ENCODE data around the gene C1orf115. TPM values are rescaled to one million over a fixed set of nuclear protein-coding genes. Genes with fewer than 3 reads are reported as not detected.

The C1orf115 gene
- total RNA-seq, 1 donor = 0.36 TPM

DNA sequence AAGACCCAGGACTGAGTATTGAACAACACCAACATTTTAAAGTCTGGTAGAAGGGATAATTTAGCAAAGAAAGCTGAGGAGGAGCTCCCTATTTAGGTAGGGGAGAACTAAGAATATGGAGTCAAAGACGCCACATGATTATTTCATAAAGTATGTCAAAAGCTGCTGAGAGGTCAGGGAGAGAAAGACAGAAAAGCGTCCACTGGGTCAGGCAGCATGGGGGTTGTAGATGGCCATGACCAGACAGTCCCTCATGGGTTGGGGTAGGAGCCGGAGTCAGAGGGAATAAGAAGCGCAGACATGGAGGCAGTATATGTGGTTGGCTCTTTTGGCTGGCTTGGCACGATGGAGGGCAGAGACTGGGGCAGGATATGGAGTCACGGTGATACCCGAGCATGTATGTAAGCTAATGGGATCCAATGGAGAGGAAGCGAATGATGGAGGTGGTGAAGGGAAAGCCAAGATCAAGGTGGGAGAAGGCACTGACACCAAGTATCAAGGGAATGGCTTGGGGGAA, 4.8 kb downstream of the C1orf115 start:
- peaks cover 1% of the 10 kb centered on the region for H3K4me1 ChIP-seq (ENCODE audit: insufficient read depth, low read length)
- no peaks in the 10 kb centered on the region for H3K79me2 ChIP-seq (ENCODE audit: insufficient read depth, low read length)
- no peaks in the 10 kb centered on the region for H3K36me3 ChIP-seq (ENCODE audit: insufficient read depth, low read length)
- H3K27me3 ChIP-seq (ENCODE audit: insufficient read depth, low read length) = peaks cover 33% of the 10 kb centered on the region
- no peak overlapping the region for H3K27ac ChIP-seq (ENCODE audit: low read depth, low read length)
- no peaks in the 10 kb centered on the region for H3K9me3 ChIP-seq (ENCODE audit: low read depth, low read length)
- TF ChIP-seq, protein P1, sequence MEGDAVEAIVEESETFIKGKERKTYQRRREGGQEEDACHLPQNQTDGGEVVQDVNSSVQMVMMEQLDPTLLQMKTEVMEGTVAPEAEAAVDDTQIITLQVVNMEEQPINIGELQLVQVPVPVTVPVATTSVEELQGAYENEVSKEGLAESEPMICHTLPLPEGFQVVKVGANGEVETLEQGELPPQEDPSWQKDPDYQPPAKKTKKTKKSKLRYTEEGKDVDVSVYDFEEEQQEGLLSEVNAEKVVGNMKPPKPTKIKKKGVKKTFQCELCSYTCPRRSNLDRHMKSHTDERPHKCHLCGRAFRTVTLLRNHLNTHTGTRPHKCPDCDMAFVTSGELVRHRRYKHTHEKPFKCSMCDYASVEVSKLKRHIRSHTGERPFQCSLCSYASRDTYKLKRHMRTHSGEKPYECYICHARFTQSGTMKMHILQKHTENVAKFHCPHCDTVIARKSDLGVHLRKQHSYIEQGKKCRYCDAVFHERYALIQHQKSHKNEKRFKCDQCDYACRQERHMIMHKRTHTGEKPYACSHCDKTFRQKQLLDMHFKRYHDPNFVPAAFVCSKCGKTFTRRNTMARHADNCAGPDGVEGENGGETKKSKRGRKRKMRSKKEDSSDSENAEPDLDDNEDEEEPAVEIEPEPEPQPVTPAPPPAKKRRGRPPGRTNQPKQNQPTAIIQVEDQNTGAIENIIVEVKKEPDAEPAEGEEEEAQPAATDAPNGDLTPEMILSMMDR (IDR thresholded peaks at IDR 0.05; ENCODE audit: extremely low read depth, low read depth, low read length) = no peak
- no peak overlapping the region for H2AFZ ChIP-seq (ENCODE audit: low read length)
- DNase-seq (ENCODE audit: insufficient read length, low spot score, missing footprints) = no peak
- no peak overlapping the region for H3K4me2 ChIP-seq (ENCODE audit: insufficient read depth, low read length)
- no peak overlapping the region for H3K4me3 ChIP-seq (ENCODE audit: insufficient read depth, low read length)
- no peaks in the 10 kb centered on the region for H4K20me1 ChIP-seq (ENCODE audit: insufficient read depth, low read length)

DNA sequence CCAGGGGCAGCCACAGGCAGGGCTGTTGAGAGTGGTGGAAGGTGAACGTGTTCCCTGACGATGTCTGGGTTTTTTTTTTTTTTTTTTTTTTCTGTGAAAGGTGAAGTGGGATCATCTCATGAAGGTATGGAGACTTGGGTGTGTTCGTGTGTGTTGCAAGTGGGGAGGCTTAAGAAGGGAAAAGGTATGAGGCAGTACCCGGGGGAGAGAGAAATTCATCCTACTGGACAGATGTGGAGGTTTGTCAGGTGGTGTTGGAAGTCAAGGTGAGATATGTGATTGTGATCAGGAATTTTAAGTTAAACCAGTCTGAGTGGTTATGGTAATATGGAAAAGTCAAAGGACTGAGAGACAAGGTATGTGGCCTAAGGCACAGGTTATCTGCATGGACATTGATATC, 5.3 kb downstream of the C1orf115 start:
- Histone ChIP-seq H3K27me3 (ENCODE audit: insufficient read depth, low read length) (peaks cover 33% of the 10 kb centered on the region), H3K4me3 (ENCODE audit: insufficient read depth, low read length) (no peak overlapping the region), H3K4me1 (ENCODE audit: insufficient read depth, low read length) (no peaks in the 10 kb centered on the region), H3K79me2 (ENCODE audit: insufficient read depth, low read length) (no peaks in the 10 kb centered on the region), H3K27ac (ENCODE audit: low read depth, low read length) (no peak overlapping the region), H4K20me1 (ENCODE audit: insufficient read depth, low read length) (no peaks in the 10 kb centered on the region), H3K36me3 (ENCODE audit: insufficient read depth, low read length) (no peaks in the 10 kb centered on the region), H2AFZ (ENCODE audit: low read length) (no peak overlapping the region), H3K4me2 (ENCODE audit: insufficient read depth, low read length) (no peak overlapping the region), H3K9me3 (ENCODE audit: low read depth, low read length) (no peaks in the 10 kb centered on the region)
- TF ChIP-seq, protein P1 (IDR thresholded peaks at IDR 0.05; ENCODE audit: extremely low read depth, low read depth, low read length) = no peak
- DNase-seq (ENCODE audit: insufficient read length, low spot score, missing footprints) = no peak

GRCh38 chr1:220696226-220696862, 6.2 kb downstream of the C1orf115 start:
- Histone ChIP-seq H3K27ac (ENCODE audit: low read depth, low read length) (no peak overlapping the region), H3K4me2 (ENCODE audit: insufficient read depth, low read length) (no peak overlapping the region), H3K27me3 (ENCODE audit: insufficient read depth, low read length) (peaks cover 25% of the 10 kb centered on the region), H3K9me3 (ENCODE audit: low read depth, low read length) (no peaks in the 10 kb centered on the region), H3K79me2 (ENCODE audit: insufficient read depth, low read length) (no peaks in the 10 kb centered on the region), H3K36me3 (ENCODE audit: insufficient read depth, low read length) (no peaks in the 10 kb centered on the region), H3K4me1 (ENCODE audit: insufficient read depth, low read length) (no peaks in the 10 kb centered on the region), H3K4me3 (ENCODE audit: insufficient read depth, low read length) (no peak overlapping the region), H2AFZ (ENCODE audit: low read length) (no peak overlapping the region), H4K20me1 (ENCODE audit: insufficient read depth, low read length) (no peaks in the 10 kb centered on the region)
- DNase-seq (ENCODE audit: insufficient read length, low spot score, missing footprints) = no peak
- TF ChIP-seq, protein P1 (IDR thresholded peaks at IDR 0.05; ENCODE audit: extremely low read depth, low read depth, low read length) = no peak

GRCh38 chr1:220696863-220697231, 6.7 kb downstream of the C1orf115 start:
- Histone ChIP-seq H3K4me1 (ENCODE audit: insufficient read depth, low read length) (no peaks in the 10 kb centered on the region), H3K27ac (ENCODE audit: low read depth, low read length) (no peak overlapping the region), H2AFZ (ENCODE audit: low read length) (no peak overlapping the region), H3K9me3 (ENCODE audit: low read depth, low read length) (no peaks in the 10 kb centered on the region), H3K4me2 (ENCODE audit: insufficient read depth, low read length) (no peak overlapping the region), H3K36me3 (ENCODE audit: insufficient read depth, low read length) (no peaks in the 10 kb centered on the region), H3K4me3 (ENCODE audit: insufficient read depth, low read length) (no peak overlapping the region), H4K20me1 (ENCODE audit: insufficient read depth, low read length) (no peaks in the 10 kb centered on the region), H3K27me3 (ENCODE audit: insufficient read depth, low read length) (peaks cover 24% of the 10 kb centered on the region), H3K79me2 (ENCODE audit: insufficient read depth, low read length) (no peaks in the 10 kb centered on the region)
- DNase-seq (ENCODE audit: insufficient read length, low spot score, missing footprints) = peak; percentile 82
- TF ChIP-seq, protein P1 (IDR thresholded peaks at IDR 0.05; ENCODE audit: extremely low read depth, low read depth, low read length) = no peak

Measured in osteoblast (primary cell).